ENCODE measurements around the gene NUDT3. TPM values are rescaled to one million over a fixed set of nuclear protein-coding genes. Genes with fewer than 3 reads are reported as not detected.

The NUDT3 gene
- total RNA-seq, 6 experiments from 2014 or later = 14.5 to 22.7 (median 16.7) TPM

- Histone ChIP-seq H3K4me3 (no peak overlapping the region), H3K9me3 (no peaks in the 10 kb centered on the region), H3K4me1 (peaks cover 0 to 5% (median 0%) of the 10 kb centered on the region in 4 donors), H3K36me3 (no peaks in the 10 kb centered on the region), H3K27ac (no peak overlapping the region), H3K27me3 (no peaks in the 10 kb centered on the region)
- 89% methylated on average over 3 of the region's 3 CpGs for WGBS (ENCODE audit: insufficient coverage, low coverage, low lambda C conversion rate, missing lambda C conversion rate)
- DNase-seq (no peak), ATAC-seq (no peak)
- intact Hi-C loops (cut with DNase I) = no loop called here
- TF ChIP-seq POLR2A (IDR thresholded peaks at IDR 0.05) (no peak), CTCF (IDR thresholded peaks at IDR 0.05) (no peak)
Observed at GRCh38 chr6:34339971-34340370, 52.5 kb downstream of the NUDT3 start.

- intact Hi-C loops (cut with DNase I) = no loop called here
- ATAC-seq = no peak
- H3K4me3 ChIP-seq = no peak overlapping the region
- DNase-seq = no peak
- peaks cover 0 to 5% (median 0%) of the 10 kb centered on the region in 4 donors for H3K4me1 ChIP-seq
- H3K9me3 ChIP-seq = no peaks in the 10 kb centered on the region
- H3K27ac ChIP-seq = no peak overlapping the region
- H3K27me3 ChIP-seq = no peaks in the 10 kb centered on the region
- no peaks in the 10 kb centered on the region for H3K36me3 ChIP-seq
- WGBS (ENCODE audit: insufficient coverage, low coverage, low lambda C conversion rate, missing lambda C conversion rate) = 64% methylated on average over 1 of the region's 1 CpG
- no peak for TF ChIP-seq POLR2A (IDR thresholded peaks at IDR 0.05)
- TF ChIP-seq CTCF (IDR thresholded peaks at IDR 0.05) = no peak
Observed at GRCh38 chr6:34339432-34339831, 53.0 kb downstream of the NUDT3 start.

GRCh38 chr6:34338811-34339210 is 53.7 kb downstream of the NUDT3 start:
- ATAC-seq = no peak
- TF ChIP-seq POLR2A (IDR thresholded peaks at IDR 0.05) (no peak), CTCF (IDR thresholded peaks at IDR 0.05) (no peak)
- no peak overlapping the region for H3K4me3 ChIP-seq
- H3K4me1 ChIP-seq = no peaks in the 10 kb centered on the region
- WGBS (ENCODE audit: insufficient coverage, low coverage, low lambda C conversion rate, missing lambda C conversion rate) = 100% methylated on average over 1 of the region's 1 CpG
- H3K36me3 ChIP-seq = no peaks in the 10 kb centered on the region
- no peaks in the 10 kb centered on the region for H3K9me3 ChIP-seq
- H3K27me3 ChIP-seq = no peaks in the 10 kb centered on the region
- no peak overlapping the region for H3K27ac ChIP-seq
- intact Hi-C loops (cut with DNase I) = no loop called here
- DNase-seq = no peak

- no peaks in the 10 kb centered on the region for H3K27me3 ChIP-seq
- intact Hi-C loops (cut with DNase I) = no loop called here
- H3K36me3 ChIP-seq = no peaks in the 10 kb centered on the region
- no peak overlapping the region for H3K4me3 ChIP-seq
- no peak overlapping the region for H3K27ac ChIP-seq
- DNase-seq (no peak), ATAC-seq (no peak)
- no peaks in the 10 kb centered on the region for H3K4me1 ChIP-seq
- TF ChIP-seq CTCF (IDR thresholded peaks at IDR 0.05) = no peak
- TF ChIP-seq POLR2A (IDR thresholded peaks at IDR 0.05) = no peak
- no peaks in the 10 kb centered on the region for H3K9me3 ChIP-seq
- WGBS (ENCODE audit: insufficient coverage, low coverage, low lambda C conversion rate, missing lambda C conversion rate) = 74% methylated on average over 3 of the region's 3 CpGs
Observed at GRCh38 chr6:34338377-34338776, 54.1 kb downstream of the NUDT3 start.
